Activated CD8-positive, alpha-beta memory T cell treated with anti-CD3 and anti-CD28 coated beads, Interleukin-2, amount 50 U/mL, for 48 hours (primary cell): ENCODE results near the gene CFAP46.
"Not testable (repeated sequence)": the region's sequence is repeated elsewhere in the genome, so short reads cannot be mapped to it uniquely, and the experiment has no call there.

ENCODE experiments used
- DNase-seq: peaks from one replicate; pipeline ENCODE4 v3.0.0-alpha.2; 2020

Gene CFAP46

GRCh38 chr10:132841615-132841975, 100.8 kb downstream of the CFAP46 start:
- DNase-seq: no peak

- peak; percentile 17 for DNase-seq
Measured at GRCh38 chr10:132840698-132841614, 101.4 kb downstream of the CFAP46 start.

- DNase-seq: no peak
Measured at GRCh38 chr10:132839061-132839460, 103.3 kb downstream of the CFAP46 start.

- no peak for DNase-seq
Measured at GRCh38 chr10:132838346-132838970, 103.9 kb downstream of the CFAP46 start.

- no peak for DNase-seq
Measured at GRCh38 chr10:132837905-132838304, 104.5 kb downstream of the CFAP46 start.

- DNase-seq: peak; percentile 81
Measured at GRCh38 chr10:132836832-132837540, 105.4 kb downstream of the CFAP46 start.

GRCh38 chr10:132836248-132836831, 106.0 kb downstream of the CFAP46 start:
- DNase-seq: no peak

- DNase-seq: peak; percentile 18
Measured at GRCh38 chr10:132835848-132836233, 106.5 kb downstream of the CFAP46 start.

- DNase-seq: peak; percentile 28
Measured at GRCh38 chr10:132834891-132835847, 107.2 kb downstream of the CFAP46 start.

- no peak for DNase-seq
Measured at GRCh38 chr10:132834311-132834761, 108.0 kb downstream of the CFAP46 start.

- no peak for DNase-seq
Measured at GRCh38 chr10:132833421-132834111, 108.8 kb downstream of the CFAP46 start.

GRCh38 chr10:132832186-132832969, 110.0 kb downstream of the CFAP46 start:
- peak; percentile 10 for DNase-seq

GRCh38 chr10:132829403-132829802, 113.0 kb downstream of the CFAP46 start:
- peak; percentile 6 for DNase-seq

GRCh38 chr10:132828681-132829080, 113.7 kb downstream of the CFAP46 start:
- DNase-seq: peak; percentile 12

- DNase-seq: peak; percentile 22
Measured at GRCh38 chr10:132827861-132828539, 114.4 kb downstream of the CFAP46 start.

- DNase-seq: no peak
Measured at GRCh38 chr10:132827423-132827789, 115.0 kb downstream of the CFAP46 start.

- no peak for DNase-seq
Measured at GRCh38 chr10:132826524-132827422, 115.6 kb downstream of the CFAP46 start.

- not testable (repeated sequence) for DNase-seq
Measured at GRCh38 chr10:132825783-132826523, 116.4 kb downstream of the CFAP46 start.
